Islet precursor cell (in vitro differentiated cells): ENCODE measurements around the gene LAMA5.

ENCODE experiments used
- DNase-seq: peaks from one replicate; pipeline ENCODE4 v3.0.0-alpha.2; 2018

Gene LAMA5

GRCh38 chr20:62299666-62300236 lies 67.4 kb downstream of the LAMA5 start:
- no peak for DNase-seq

GRCh38 chr20:62298577-62299249 lies 68.4 kb downstream of the LAMA5 start:
- DNase-seq = no peak

GRCh38 chr20:62297449-62298227 lies 69.5 kb downstream of the LAMA5 start:
- no peak for DNase-seq

DNA sequence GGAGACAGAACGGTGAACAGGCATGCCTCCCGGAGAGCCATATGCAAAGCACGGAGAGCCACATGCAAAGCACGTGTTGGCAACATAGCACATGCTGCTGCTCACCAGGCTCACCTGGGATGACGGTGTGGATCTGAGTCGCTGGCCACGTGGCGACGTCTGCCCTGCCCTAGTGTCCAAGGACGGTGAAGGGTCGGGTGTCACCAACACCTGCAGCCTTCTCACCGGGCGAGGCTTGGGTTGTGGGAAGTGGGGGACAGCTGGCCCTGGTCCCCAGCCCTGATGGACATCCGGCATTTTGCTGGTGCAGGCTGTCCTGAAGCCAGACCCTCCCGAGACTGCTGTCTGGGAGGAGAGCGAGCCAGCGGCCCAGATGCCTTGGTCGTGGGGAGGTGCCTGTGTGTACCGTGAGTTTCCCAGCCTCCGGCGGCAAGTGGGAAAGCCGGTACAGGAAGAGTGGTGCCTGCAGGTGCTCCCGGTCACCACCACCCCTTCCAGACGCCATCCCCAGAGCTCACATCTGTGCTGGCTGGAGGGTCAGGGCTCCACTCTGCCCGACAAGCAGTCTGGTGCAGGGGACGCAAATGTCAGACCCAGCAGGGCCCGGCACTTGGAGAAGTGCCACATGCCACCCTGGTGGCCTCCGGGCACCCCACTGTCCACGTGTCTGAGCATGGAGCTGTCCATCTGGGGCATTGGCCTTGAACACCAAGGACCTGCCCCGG lies 70.2 kb downstream of the LAMA5 start:
- DNase-seq = no peak

DNA sequence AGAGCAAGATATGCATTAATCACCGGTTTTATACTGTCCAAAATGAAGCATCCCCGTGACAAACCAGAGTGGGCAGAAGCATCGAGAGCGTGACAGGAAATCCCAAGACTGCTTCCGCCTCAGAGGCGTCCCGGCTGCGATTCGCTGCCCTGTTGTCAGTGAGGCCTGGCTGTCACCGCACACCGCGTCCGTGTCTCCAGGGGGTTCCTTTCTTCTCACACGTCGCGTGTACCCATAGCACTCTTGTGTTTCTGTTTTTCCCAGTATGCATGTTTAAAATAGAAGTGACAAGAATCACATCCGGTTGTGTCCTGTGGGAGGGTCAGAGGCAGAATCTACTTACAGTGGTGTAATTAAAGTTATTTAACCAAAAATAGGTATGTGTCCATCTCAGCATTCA lies 72.6 kb downstream of the LAMA5 start:
- DNase-seq = no peak

DNA sequence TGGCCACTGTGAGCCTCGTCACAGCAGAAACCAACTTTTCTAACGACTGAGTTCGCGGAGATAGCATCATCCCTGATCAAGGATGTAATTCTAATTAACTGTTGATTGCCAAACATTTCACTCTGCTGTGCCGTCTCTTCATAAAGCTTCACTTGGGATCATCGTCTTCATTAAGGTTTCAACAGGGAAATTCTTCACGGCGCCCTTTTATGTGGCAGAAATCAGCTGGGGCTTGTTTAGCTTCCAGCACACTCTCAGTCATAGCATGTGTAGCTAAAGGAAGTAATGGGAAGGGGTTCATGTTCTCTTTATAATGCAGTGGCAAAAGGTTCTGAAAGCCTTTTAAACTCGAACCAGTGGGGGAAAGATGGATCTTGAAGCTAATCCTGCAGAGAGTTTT lies 73.2 kb downstream of the LAMA5 start:
- no peak for DNase-seq

DNA sequence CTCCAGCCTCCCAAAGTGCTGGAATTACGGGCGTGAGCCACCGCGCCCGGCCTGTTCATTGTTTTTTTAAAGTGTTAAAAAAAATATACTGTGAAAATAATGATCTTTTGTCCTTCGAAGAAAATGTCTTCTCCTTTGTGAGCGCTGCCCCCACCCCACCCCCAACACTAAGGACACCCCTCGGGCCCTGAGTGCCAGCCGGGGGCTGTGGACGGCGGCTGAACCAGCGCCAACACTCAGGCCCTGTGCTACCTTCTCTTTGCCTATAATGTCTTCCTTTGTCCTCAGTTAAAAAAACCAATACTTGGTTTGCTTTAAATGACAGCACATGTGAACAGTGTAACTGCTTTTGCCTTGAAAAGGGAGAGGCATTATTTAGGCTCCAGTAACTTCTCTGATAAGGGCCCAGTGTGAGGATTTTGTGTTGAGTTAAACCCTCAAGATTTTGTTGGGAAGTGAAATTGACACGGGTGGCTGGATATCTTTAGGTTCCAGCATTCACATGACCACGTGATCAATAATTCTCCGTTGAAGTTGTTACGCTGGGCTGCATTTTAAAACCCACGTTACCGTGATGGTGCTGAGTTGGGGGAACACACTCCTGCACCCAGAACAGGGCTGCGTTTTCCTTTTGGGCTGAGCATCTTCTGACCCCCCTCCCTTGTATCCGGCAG lies 73.9 kb downstream of the LAMA5 start:
- no peak for DNase-seq

DNA sequence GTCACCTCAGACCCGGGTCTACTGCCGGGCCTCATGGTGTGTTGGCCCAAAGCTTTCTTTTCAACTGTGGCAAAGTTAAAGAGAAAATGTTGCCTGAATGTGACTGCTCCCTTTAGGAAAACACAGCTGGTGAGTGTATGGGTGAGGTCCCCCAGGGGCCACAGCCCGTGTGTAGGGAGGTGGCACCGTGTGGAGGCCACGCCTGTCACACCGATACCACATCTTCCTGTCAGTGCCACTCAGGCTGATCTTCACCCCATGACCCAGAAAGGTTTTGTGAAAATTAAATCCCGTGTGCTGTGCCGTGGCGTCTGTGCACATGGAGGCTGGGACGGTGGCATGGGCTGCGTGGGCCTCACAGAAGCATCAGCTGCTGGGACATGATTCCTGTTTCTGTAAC lies 75.0 kb downstream of the LAMA5 start:
- DNase-seq = no peak

DNA sequence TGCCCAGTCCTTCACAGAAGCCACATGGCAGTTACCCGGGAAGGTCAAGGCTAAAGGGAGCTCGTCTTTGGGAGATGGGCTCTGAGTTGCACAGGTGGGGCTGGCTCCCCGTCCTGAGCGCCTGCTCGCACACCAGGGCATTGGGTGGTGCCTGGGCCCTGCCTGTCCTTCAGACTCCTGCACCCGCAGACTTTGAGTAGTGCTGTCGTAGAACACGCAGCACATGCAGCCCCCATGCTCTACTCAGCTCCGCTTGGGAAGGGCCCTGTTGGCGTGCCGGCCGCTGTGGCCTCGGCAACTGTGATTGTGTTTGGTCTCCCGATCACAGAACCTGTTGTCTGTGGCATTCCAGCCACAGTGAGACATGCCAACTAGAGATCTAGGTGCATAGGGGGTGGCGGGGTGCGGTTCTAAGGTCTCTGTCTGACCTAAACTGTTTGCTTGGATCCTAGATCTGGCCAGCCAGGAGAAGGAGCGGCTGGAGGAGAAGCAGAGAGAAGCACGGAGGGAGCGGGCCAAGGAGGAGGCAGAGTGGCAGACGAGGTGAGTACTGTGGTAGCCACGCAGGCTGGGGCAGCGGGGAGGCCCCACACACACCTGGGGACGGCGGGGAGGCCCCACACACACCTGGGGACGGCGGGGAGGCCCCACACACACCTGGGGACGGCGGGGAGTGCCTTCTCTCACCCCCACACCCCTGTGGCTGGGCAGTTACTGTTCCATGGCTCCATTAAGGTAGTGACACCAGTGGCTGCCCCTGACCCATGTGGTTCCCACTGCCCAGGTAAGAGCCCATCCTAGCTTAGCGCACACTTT lies 75.7 kb downstream of the LAMA5 start:
- DNase-seq = no peak

GRCh38 chr20:62289898-62290297 lies 77.2 kb downstream of the LAMA5 start:
- DNase-seq = no peak

- no peak for DNase-seq
Measured at GRCh38 chr20:62289131-62289530, 78.0 kb downstream of the LAMA5 start.

DNA sequence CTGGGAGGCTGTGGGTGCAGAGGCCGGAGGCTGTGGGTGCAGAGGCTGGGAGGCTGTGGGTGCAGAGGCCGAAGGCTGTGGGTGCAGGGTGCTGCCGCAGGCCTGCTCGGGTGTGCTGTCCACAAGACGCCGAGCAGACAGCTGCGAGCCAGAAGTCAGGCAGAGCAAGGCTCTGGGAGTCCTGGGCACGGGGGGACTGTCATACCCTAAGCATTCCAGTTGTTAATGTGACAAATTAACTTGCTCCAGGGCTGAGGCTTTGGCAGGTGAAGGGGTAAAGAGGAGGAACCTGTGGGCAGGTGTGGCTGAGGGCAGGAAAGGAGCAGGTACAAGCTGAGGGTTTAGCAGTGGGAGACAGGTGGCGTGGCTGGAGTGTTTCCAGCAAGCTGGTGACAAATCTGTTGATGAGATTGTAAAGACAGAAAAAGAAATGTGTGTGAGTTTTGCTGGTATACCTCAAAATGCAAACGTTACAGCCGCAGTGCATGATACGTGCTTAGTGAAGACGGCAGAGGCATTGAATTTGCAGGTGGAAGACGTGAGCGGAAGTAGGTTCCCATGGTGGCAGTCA lies 78.5 kb downstream of the LAMA5 start:
- DNase-seq = no peak

- DNase-seq = no peak
Measured at GRCh38 chr20:62287759-62288534, 79.2 kb downstream of the LAMA5 start.

- DNase-seq = no peak
Measured at GRCh38 chr20:62287129-62287528, 80.0 kb downstream of the LAMA5 start.

- DNase-seq = no peak
Measured at GRCh38 chr20:62286493-62287064, 80.5 kb downstream of the LAMA5 start.

GRCh38 chr20:62285722-62286121 lies 81.4 kb downstream of the LAMA5 start:
- DNase-seq = no peak

- no peak for DNase-seq
Measured at GRCh38 chr20:62285151-62285550, 82.0 kb downstream of the LAMA5 start.

DNA sequence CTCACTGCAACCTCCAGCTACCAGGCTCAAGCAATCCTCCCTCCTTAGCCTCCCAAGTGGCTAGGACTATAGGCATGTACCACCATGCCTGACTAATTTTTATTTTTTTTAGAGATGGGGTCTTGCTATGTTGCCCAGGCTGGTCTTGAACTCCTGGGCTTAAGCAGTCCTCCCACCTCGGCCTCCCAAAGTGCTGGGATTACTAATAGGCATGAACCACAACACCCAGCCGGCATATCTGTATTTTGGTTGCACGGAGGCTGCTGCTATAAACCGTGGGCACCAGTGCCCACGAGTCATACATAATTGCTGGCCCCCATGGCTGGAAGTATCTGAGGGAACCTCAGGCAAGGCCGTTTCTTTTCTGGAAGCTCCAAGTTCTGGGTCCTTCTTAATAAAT lies 82.7 kb downstream of the LAMA5 start:
- no peak for DNase-seq

GRCh38 chr20:62282877-62283503 lies 84.1 kb downstream of the LAMA5 start:
- no peak for DNase-seq

GRCh38 chr20:62282103-62282502 lies 85.0 kb downstream of the LAMA5 start:
- no peak for DNase-seq
